IPS-18c (cell line): ENCODE results near the gene ITGA3.
"Not testable (repeated sequence)": the region's sequence is repeated elsewhere in the genome, so short reads cannot be mapped to it uniquely, and the experiment has no call there.

ENCODE experiments used
- H3K4me3 ChIP-seq: 2 replicates; pipeline ENCODE4 v1.7.0; 2013; ENCODE audit warnings: low read depth, mild to moderate bottlenecking, low read length, moderate library complexity; ENCODE audit not compliant: insufficient read depth
- H3K9me3 ChIP-seq: one replicate; pipeline ENCODE4 v1.6.1; 2013; ENCODE audit warnings: mild to moderate bottlenecking, low read length, moderate library complexity; ENCODE audit not compliant: control insufficient read depth, insufficient read depth

The ITGA3 gene

GRCh38 chr17:50028736-50029120 lies 27.2 kb upstream of the ITGA3 start:
- H3K9me3 ChIP-seq, result no peaks in the 10 kb centered on the region
- H3K4me3 ChIP-seq, result no peak overlapping the region

DNA sequence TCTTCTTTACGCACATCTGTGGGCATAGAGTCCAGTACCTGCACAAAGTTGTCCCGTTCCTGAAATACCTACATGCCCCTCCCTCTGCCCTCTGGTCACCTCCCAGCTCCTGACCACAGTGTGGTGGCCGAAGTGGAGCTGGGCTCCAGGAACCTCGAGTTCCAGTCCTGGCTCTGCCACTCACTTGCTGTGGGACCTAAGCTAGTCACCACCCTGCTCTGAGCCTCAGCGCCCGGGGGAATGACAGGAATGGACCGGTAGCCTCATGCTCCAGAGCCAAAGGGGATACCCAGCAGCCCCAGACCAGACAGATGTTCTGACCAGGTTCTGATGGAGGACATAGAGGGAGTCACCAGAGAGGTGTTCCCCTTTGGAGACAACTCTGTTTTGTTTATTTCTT lies 26.7 kb upstream of the ITGA3 start:
- Histone ChIP-seq H3K9me3 (no peaks in the 10 kb centered on the region), H3K4me3 (no peak overlapping the region)

GRCh38 chr17:50033316-50033715 lies 22.6 kb upstream of the ITGA3 start:
- no peak overlapping the region for H3K4me3 ChIP-seq
- no peaks in the 10 kb centered on the region for H3K9me3 ChIP-seq

GRCh38 chr17:50034498-50035364 lies 21.2 kb upstream of the ITGA3 start:
- Histone ChIP-seq H3K4me3 (no peak overlapping the region), H3K9me3 (no peaks in the 10 kb centered on the region)

- H3K9me3 ChIP-seq, result no peaks in the 10 kb centered on the region
- H3K4me3 ChIP-seq, result no peak overlapping the region
These were observed 20.5 kb upstream of the ITGA3 start for GRCh38 chr17:50035421-50035879.

GRCh38 chr17:50035945-50036344 lies 20.0 kb upstream of the ITGA3 start:
- no peaks in the 10 kb centered on the region for H3K9me3 ChIP-seq
- H3K4me3 ChIP-seq, result no peak overlapping the region

DNA sequence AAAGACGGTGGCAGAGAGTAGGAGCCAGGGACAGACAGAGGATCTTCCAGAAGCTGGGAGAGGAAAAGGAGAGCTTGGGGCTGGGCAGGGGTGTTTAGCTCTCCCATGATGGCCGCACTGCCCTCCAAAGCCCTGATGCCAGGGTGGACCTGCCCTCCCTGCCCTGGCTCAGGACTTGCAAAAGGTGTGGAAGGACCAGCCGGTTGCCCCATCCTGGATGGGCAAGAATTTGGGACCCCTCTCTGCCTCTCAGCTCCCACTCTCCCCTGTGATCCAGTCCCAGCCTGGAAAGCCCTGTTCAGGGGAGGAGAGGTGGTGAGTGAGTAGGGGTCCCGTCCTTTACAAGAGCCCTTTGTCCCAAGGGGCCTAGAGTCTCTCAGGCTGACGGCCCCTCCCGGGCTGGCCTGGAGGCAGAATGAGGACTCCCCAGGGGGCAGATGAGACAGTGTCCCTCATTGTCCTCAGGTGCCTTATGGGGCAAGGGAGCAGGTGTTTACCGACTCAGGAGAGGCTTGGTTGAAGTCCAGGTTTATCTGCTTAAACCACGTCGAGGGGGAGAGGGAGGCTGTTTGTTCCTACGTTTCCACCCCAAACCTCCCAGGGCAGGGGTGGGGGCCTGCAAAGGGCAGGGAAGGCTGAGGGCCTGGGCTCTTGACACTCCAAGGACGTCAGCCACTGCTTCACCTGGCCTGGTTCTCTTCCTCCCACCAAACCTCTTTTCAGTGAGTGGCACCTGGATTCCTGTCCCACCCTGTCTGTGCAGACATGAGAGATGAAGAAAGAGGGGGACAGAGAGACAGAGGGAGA lies 19.3 kb upstream of the ITGA3 start:
- Histone ChIP-seq H3K9me3 (no peaks in the 10 kb centered on the region), H3K4me3 (no peak overlapping the region)

GRCh38 chr17:50037321-50038107 lies 18.4 kb upstream of the ITGA3 start:
- Histone ChIP-seq H3K4me3 (no peak overlapping the region), H3K9me3 (no peaks in the 10 kb centered on the region)

- no peak overlapping the region for H3K4me3 ChIP-seq
- no peaks in the 10 kb centered on the region for H3K9me3 ChIP-seq
These were observed 16.9 kb upstream of the ITGA3 start for GRCh38 chr17:50039058-50039457.

DNA sequence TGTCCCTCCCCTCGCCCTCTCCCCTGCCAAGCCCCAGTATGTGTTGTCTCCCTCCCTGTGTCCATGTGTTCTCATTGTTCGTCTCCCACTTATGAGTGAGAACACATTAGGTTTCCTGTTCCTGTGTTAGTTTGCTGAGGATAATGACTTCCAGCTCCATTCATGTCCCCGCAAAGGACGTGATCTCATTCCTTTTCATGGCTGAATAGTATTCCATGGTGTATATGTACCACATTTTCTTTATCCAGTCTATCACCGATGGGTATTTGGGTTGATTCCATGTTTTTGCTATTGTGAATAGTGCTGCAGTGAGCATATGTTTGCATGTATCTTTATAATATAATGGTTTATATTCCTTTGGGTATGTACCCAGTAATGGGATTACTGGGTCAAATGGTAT lies 15.4 kb upstream of the ITGA3 start:
- not testable (repeated sequence) for H3K4me3 ChIP-seq, H3K9me3 ChIP-seq

DNA sequence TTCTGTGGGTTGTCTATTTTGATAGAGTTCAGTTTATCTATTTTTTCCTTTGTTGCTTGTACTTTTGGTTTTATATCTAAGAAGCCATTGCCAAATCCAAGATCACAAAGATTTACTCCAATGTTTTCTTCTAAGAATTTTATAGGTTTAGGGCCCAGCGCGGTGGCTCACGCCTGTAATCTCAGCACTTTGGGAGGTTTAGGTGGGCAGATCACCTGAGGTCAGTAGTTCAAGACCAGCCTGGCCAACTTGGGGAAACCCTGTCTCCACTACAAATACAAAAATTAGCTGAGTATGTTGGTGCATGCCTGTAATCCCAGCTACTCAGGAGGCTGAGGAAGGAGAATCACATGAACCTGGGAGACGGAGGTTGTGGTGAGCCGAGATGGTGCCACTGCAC lies 13.7 kb upstream of the ITGA3 start:
- Histone ChIP-seq H3K4me3 (no peak overlapping the region), H3K9me3 (no peaks in the 10 kb centered on the region)

DNA sequence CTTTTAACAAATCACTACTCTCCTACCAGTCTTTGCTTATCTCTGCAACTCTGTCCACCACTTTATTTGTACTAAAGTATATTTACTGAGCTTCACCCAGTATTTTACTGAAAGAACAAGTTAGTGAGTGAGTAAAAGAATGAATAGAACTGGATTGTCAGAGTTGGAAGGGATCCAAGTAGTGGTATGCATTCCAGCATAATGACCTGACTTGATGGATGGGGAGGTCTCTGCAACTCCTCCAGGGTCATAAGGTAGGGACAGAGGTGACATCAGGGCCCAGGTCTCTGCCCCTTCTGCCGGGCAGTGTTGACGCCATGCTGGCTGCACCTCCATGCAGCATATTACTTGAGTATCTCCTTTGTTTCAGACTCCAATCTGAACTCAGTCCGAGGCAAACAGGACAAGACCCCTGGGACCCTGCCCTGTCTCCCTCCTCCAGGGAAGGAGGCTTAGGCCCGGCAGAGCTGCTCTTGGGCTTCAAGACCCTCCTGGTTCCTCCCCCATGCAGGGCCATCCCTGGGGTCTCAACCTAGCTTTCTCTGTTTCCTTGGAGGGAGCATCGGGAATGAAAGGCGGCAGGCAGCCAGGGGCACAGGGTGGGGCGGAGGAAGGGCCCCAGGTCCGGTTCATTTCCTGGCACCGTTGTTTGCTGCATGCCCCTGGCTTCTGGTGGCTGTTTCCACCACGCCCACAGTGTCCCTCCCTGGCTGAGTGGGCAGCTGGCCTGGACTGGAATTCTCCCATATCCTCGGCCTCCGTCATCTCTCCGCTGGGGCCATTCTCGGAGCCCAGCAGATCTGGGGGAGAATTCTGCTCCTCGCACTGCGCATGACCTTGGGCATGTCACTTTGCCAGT lies 12.4 kb upstream of the ITGA3 start:
- Histone ChIP-seq H3K4me3 (no peak overlapping the region), H3K9me3 (no peaks in the 10 kb centered on the region)

GRCh38 chr17:50044483-50044882 lies 11.4 kb upstream of the ITGA3 start:
- no peaks in the 10 kb centered on the region for H3K9me3 ChIP-seq
- no peak overlapping the region for H3K4me3 ChIP-seq

DNA sequence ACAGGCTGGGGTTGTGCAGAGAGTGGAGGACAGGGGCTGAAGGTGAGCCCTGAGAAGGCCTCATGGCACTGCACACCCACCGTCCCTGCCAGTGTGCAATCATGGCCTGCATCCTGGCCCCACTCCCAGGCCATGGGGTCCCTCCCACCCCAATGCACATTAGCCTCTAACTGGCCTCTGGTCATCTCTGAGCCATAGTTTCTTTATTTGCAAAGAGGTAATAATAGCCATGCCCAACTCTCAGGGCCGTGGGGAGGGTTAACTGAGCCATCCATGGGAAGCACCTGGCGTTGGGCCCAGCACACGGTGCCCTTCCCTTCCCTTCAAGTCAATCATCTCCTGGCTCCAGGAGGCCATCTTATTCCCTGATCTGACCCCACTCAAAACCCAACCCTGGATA lies 10.8 kb upstream of the ITGA3 start:
- Histone ChIP-seq H3K4me3 (no peak overlapping the region), H3K9me3 (no peaks in the 10 kb centered on the region)

DNA sequence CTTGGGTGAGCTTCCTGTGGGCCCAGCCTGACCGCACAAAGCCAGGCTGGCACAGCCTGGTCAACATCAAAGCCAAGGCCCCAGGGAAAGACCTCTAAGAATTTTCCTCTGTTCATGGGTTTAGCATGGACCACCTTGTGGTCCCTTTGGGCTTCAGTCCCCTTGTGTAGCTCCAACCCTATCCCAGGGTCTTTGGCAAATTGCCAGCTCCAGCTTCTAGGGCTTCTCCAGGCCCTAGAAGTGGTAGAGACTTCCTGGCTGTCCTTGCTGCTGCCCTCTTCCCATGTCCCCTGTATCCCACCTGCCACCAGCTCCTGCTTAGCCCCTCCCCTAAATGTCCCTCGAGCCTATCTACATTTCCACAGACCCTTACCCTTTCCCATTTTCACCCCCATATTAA lies 9.7 kb upstream of the ITGA3 start:
- no peak overlapping the region for H3K4me3 ChIP-seq
- H3K9me3 ChIP-seq, result no peaks in the 10 kb centered on the region

DNA sequence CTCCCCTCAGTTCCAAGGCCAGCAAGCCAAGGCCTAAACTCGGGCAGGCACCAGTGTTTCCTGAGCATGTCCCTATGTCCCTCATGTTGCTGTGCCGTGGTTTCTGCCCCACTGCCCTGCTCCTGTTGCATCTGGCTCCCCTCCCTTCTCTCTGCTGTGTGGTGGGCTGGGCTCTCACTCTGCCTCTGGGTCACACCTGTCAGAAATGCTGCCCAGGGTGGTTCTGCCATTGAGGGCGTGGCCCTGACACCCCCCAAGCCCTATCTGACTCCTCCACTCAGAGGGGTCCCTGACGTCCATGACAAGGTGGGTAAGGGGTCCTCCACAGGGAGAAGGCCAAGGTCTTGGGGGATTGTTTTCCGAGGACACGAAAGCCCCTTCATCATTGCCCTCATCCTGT lies 9.2 kb upstream of the ITGA3 start:
- no peak overlapping the region; the same call in 1 of the 2 replicates for H3K4me3 ChIP-seq
- no peaks in the 10 kb centered on the region for H3K9me3 ChIP-seq

DNA sequence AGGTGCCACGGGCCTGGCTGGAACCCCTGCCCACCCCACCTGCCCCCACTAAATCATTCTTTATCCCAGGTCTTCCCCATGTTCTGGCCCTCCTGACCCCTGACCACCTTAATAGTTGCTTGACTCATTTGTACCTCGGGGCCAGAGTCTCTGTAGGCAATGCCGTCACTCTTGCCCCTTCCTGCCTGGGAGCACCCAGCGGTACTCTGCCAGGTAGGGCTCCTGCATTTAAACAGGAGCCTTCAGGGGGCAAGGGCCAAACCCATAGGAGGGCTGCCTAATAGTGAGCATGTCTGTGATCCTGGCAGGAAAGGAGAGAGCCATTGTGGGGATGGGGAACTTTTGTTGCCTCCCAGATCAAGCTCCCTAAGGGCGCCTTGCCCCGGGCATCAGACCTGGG lies 8.8 kb upstream of the ITGA3 start:
- Histone ChIP-seq H3K9me3 (no peaks in the 10 kb centered on the region), H3K4me3 (no peak overlapping the region)
